NCI-H1105 (cell line): Measurements from ENCODE around the gene GAS6.

Source experiments
- DNase-seq: peaks from one replicate; lab custom pipeline; 2025; lab: John Stamatoyannopoulos, UW

Gene GAS6

DNA sequence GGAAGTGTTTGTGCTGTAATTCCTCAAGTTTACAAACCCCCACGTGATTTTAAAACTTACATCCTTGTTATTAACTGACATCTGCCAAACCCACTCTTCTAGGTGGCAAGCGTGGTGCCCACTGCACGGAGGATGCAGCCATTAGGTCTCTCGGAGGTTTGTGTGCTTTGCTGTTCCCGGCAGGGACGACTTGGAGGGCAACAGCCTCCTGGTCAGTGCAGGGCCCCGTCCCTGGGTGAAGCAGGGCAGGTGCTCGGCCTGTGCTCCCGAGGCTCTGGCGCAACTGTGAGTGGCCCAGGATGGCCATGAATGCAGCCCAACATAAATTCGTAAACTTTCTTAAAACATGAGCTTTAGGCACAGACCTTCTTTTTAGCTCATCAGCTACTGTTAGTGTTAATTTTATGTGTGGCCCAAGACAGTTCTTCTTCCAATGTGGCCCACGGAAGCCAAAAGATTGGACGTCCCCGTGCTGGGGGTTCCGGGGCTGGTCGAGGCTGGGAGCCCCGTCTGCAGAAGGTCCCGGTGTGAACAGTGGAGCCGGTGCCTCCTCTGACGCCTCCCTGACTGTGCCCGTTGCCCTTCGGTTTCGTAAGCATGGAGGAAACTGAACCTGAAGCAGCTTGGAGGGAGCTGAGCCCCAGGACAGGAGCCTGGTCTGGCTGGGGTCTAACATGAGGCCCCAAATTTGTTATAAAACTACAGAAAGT lies 11.9 kb downstream of the GAS6 start:
- no peak for DNase-seq

GRCh38 chr13:113851480-113851803 lies 12.4 kb downstream of the GAS6 start:
- DNase-seq = no peak

DNA sequence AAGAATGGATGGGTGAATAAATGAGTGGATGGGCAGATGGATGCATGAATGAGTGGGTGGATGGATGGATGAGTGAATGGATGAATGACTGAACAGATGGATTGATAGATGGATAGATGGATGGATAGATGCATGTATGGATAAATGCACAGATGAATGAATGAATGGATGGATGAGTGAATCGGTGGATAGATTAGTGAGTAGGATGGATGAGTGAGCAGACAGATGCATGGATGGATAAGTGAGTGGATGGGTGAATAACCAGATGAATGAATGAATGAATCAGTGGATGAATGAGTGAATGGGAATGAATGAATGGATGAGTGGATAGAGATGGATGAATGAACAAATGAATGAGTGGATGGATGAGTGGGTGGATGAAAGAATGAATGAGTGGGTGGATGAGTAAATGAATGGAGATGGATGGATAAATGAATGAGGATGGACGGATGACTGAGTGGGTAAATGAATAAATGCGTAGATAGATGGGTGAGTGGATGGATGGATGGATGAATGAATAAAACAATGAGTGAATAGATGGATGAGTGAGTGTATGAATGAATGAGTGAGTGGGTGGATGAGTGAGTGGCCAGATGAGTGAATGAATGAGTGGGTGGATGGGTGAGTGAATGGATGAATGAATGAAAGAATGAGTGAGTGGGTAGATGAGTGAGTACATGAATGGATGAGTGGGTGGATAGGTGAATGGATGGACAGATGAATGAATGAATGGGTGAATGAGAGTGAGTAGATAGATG lies 13.0 kb downstream of the GAS6 start:
- DNase-seq = no peak

DNA sequence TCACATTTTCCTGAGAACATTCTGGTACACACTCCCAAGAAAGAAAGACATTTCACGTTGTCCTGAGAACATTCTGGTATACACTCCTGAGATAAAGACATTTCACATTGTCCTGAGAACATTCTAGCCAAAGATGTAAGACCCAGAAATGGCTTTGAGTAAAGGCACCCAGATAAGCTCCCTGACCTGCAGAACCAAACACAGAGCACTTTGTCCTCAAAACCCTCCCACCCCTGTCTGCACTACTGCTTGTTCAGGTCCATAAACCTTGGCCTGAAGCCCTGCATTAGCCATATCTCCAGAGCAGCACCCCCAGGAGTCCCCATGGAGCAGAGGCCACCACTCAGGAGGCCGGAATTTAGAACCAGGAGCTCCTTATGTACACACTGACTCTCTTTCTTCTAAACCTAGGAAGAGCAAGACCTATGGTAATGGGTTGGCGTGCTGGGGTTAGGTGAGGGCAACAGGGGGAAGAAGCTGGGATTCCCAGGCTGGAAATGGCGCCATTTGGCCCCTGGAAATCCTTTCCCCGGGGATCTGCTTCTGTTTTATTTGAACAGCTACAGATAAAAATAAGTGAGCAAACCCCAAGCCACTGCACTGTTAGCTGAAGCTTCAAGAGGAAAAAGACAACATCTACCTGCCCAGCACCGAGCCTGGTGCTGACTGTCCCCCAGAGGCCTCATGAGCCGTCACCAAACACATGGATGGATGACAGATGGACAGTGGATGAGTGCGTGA lies 13.7 kb downstream of the GAS6 start:
- no peak for DNase-seq

- DNase-seq = no peak
Observed at GRCh38 chr13:113849546-113849945, 14.3 kb downstream of the GAS6 start.

DNA sequence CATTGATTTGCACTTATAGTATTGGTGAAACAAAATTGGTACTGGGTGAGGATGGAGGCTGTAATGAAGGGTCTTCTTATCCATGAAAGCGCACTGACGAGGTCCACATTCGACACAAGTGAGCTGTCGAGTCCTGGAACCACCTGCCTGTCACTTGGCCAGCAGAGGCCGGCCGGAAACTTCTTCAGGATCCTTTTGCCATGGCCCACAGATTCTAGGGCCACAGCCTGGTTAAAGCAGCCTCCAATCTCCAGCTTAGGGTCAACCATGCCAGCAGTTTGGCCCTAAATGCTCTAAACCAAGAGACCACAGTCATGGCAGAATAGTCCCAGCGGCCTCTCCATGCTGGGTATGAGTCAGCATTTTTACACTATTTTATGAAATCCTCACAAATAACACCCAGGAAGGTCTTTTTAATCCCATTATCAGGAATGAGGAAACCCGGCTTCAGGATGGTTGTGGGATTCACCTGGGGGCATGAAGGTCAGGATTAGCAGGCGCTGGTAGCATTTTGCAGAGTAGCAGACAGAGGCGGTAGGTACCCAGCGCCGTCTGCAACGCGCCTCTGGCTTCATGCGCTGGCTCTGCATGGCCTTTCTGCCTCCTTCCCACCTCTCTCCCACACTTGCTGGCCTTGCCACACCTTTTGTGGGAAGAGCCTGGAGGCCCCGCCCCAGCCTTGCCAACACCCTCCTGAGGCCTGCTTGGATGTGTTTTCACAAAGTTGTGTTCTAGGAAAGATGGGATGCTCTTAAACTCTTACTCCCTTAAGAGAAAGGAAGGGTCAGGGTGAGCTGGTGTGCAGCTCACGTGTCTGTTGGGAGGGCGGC lies 15.2 kb downstream of the GAS6 start:
- DNase-seq = no peak

- DNase-seq = no peak
Observed at GRCh38 chr13:113848020-113848419, 15.9 kb downstream of the GAS6 start.

DNA sequence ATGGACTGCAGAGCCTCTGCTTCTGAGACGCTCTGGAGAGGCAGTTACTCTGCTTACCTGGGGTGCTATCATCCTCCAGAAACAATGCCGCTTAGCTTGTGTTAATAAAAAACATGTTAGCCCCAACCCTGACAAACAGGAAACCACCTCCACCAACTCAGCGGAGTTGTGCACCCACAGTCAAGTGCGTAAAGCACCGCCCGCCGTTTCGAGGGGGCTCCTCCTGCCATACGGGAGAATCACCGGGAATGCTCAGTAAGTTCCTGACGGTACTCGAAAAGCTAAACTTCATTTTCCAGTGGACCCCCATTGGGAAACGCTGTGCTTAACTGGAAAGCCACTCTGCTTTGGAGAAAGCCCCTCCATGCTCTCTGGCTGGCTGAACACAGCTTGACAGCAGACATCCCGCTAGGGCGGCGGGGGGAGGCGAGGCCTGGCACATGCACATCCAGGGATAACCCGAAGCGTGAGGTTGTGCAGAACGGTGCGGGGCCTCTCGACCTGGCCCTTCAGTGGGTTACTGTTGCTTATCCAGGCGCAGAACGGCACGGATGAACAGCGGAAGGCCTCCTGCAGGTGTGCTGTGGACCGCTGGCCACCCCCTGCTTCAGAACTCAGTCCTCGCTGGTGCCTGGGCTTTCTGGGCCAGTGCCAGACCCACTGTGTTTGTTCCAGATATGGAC lies 17.1 kb downstream of the GAS6 start:
- no peak for DNase-seq

DNA sequence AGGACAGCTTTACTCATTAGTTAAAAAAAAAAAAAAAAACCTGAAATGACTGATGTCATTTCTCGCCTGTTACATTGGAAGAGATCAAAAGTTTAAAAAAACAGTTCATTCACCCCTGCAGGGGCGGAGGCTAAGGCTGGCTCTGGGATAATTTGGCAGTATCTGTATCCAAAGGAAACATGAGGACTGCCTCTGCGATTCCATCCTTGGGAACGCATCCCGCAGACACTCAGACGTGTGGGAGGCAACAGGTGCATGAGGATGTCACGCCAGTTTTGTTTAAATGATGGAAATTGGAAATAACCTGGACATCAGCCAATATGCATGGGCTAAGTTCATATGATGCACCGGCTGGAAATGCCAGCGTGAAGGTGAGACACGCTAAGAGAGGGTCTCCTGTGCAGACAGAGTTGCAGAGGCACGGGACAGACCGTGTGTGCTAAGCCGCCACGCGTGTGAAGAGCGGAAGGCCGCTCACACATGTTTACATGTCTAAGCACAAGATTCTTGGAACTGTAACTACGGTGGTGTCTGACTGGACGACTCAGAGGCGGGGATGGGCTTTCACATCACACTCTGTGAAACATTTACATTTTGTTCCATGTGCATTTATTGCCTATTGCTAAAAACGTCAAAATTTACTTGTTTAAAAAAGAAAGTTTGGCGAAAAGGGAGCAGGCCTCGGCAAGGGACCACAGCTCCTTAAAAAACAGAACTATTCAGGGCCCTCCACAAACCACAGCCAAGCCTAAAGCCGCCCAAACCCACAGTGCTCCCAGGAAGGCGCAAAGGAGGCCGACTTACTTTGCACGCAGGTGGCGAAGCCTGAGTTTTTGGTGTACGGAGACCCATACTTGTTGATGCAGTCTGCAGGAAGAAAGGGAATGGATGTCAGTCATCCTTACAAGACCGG lies 17.9 kb downstream of the GAS6 start:
- no peak for DNase-seq

DNA sequence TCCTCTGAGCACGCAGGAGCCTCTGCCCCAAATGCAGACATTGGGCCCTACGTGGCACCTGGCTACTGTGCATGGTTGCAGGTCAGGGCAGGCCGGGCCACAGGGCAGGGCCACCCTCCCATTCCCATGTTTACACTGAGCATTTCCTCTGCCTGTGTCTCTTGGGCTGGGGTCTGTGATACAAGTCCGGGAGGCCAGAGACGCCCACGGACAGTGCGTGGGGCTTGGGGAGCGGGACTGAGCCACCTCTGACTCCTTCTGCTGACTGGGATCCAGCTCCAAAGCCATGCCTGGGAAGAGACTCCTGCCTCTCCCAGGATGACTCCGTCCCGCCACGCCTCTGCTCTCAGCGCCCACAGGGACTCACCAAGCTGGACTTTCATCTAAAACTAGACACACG lies 18.8 kb downstream of the GAS6 start:
- DNase-seq = no peak

DNA sequence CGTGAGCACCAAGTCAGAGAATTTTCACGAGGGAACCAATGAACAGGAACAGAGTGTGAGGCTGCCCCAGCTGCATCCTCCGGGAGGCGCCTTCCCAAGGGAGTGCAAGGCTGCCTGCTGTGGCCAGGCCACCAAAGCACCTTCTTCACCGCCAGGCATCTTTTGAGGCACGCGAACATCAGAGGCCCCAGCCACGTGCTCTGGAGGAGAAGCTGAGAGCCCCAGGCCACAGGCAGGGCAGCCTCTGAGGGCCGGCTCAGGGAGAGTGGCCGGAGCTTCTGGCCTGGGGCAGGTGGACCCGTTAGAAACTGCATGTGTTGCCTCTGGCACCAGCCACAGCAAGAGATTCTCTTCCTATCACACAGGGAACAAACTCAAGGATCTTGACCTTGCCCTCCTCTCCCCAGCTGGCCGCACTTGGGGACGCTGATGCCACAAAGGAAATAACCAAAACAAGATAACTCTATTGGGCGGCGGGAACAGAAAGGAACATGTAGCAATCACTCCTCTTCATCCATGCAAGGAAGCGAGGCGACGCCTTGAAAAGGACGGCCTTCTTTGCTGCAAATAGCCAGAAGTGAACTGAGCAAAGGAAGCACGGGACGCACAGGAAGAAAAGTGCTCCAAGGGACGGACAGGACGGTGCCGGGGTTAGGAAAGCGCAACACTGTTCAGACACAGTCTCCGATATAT lies 19.9 kb downstream of the GAS6 start:
- no peak for DNase-seq

DNA sequence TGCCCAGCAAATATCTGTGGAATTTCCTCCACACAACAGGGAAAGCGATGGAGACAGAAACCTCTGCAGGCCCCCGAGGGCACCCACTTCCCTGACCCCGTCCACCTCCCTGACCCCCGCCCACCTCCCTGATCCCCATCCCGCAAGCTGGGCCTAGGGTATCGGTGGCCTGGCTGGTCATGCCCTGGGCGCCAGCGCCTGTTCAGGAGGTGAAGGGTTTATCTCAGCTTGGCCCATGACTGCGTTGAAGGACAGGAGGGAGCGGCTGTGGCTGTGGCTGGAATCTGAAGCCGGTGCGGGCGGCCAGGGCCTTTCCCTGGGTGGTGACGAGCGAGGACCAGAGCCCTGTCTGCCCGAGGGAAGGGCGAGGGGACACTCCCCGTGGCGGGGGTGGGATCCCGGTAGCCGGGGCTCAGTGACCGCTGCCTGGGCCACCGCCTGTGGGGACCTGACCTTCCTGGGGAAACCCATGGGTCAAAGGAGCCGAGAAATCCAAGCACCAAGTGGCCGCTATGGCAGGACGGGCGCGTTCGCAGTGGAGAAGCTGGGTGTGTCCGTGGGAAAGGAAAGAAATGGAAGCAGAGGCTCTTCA lies 20.7 kb downstream of the GAS6 start:
- DNase-seq = no peak

DNA sequence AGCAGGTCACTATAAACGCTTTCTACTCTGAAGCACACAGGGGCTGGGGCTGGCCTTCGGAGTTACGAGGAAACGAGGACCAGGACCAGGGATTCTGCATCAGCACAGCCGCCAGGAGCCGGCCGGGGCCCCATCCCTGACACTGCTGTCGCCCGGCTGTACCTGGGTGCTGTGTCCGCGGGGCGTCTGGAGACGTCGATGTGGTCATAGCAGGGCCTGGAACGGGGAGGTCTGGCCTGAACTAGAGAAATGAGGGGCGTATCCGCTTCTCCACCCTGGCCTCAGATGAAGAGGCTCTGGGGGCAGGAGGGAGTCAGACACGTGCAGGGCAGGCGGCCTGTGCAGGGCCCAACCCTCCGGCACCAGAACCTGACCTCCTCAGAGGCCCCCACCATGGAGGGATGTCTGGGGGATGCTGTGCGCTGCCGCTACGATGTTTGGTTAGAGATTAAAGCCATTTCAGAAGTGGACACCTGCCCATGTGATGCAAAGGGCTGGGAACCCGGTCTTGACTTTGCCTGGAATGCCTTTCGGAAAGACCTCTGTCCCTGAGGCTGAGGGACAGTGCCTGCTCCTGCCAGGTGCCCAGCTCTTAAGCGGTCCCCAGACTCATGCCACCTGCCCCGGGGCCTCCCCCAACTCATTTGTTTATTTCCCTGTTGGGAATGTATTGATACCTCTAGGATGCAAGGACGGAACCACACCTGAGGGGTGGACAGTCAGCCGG lies 21.4 kb downstream of the GAS6 start:
- DNase-seq = no peak

DNA sequence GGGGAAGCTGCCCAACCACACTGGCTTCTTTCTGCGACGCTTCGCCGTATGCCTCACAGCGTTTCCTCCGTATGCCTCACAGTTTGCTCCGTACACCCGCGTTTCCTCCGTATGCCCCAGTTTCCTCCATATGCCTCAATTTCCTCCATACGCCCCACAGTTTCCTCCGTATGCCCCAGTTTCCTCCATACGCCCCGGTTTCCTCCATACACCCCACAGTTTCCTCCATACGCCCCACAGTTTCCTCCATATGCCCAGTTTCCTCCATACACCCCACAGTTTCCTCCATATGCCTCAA lies 22.6 kb downstream of the GAS6 start:
- no peak for DNase-seq

GRCh38 chr13:113840541-113841352 lies 23.1 kb downstream of the GAS6 start:
- no peak for DNase-seq

DNA sequence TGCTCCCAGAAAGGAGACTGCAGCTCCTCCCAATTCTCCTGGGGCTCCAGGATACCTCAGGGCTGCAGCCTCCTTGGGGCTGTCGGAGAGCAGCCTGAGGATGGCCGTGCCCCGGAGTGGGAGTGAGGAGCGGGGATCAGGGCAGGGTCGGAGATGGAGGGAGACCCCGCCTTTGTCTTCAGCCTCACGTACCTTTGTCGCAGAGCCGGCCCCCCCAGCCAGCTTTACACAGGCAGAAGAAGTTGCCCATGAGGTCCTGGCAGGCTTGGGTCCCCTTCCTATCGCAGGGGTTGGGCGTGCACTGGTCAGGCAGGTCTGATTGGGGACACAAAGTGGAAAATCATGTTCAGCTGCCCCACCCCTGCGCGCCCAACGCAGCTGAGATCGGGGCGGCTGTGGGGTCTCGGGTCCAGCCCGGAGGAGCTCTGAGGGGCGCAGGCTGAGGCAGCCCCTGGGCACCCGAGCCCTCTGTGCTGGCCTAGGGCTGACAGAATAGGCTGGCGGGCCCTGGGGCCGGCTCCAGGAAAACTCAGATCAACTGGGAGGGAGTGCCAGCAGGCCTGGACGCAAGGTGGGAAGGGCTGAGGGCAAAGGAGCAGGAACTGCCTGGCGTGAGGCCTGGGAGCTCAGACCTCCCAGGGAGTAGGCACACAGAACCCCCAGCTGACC lies 24.2 kb downstream of the GAS6 start:
- no peak for DNase-seq

- DNase-seq = no peak
Observed at GRCh38 chr13:113838711-113839201, 25.1 kb downstream of the GAS6 start.
